ENCODE results near the gene KLHL22.
"Not testable (repeated sequence)": the region's sequence is repeated elsewhere in the genome, so short reads cannot be mapped to it uniquely, and the experiment has no call there.

Gene KLHL22

DNA sequence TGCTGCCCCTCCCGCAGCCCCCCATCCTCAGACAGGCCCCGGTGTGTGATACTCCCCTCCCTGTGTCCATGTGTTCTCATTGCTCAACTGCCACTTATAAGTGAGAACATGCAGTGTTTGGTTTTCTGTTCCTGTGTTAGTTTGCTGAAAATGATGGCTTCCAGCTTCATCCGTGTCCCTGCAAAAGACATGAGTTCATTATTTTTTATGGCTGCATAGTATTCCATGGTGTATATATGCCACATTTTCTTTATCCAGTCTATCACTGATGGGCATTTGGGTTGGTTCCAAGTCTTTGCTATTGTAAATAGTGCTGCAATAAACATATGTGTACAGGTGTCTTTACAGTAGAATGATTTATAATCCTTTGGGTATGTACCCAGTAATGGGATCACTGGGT lies 80.4 kb downstream of the KLHL22 start:
- DNase-seq = not testable (repeated sequence)

DNA sequence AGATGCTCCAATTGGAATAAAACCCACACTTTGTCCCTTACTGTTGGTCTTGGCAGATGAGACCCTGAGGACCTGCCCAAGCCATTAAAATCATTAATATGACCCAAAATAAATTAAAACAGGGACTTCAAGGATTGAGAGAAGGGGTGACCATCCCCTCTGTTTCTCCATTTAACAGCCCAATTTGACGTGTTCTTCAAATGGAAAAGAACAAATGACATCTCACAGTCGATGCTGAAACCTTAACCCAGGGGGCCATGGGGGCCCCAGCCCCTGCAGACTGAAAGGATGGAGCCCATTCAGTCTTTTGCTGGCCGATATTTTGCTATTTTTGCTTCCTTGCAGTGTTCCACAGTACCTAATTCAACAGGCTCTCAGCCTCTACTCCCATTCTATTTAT lies 81.1 kb downstream of the KLHL22 start:
- no peak for DNase-seq

DNA sequence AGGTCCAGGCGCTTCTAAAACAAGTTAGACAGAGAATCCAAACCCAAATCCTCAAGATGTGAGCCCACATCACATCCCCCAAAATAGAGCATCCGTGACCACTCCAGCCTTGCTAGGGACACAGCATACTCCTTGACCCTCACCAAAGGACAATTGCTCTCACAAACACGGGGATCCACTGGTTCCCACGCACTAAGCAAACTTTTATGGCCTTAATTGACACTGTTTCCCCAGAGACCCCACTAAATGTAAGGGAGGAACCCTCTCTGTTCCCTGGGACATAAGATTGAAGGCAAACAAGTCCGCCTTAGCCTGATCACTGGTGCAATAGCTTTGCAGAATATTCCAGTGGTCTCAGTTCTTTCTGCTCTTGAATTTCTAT lies 81.5 kb downstream of the KLHL22 start:
- DNase-seq = no peak

DNA sequence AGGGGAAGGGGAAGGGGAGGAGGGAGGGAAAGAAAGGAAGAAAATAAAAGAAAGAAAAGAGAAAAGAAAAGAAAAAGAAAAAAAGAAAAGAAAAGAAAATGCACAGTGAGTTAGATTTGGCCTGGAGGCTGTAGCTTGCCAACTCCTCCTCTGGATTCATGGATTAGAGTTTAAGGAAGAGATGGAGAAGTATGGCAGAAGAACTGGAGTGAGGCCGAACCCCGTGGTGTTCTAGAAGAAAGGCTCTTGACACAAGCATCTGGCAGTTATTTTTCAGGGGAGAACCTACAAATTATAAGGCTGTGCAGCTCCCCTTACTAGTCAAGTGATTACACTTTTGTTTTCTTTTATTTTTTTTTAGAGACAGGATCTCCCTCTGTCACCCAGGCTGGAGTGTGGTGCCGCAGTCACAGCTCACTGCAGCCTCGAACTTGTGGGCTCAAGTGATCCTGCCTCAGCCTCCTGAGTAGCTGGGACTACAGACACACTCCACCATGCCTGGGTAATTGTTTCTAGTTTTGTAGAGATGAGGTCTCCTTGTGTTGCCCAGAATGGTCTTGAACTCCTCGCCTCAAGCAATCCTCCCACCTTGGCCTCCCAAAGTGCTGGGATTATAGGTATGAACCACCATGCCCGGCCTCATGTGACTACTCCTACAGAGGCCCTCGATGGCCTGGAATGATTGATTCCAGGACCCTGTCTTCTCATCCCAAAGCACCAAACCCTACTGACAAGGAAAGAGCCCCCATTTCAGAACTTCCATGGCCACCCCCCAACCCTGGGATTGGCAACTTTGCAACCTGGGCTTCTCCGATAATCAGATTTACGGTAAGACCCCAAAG lies 82.2 kb downstream of the KLHL22 start:
- DNase-seq = no peak

DNA sequence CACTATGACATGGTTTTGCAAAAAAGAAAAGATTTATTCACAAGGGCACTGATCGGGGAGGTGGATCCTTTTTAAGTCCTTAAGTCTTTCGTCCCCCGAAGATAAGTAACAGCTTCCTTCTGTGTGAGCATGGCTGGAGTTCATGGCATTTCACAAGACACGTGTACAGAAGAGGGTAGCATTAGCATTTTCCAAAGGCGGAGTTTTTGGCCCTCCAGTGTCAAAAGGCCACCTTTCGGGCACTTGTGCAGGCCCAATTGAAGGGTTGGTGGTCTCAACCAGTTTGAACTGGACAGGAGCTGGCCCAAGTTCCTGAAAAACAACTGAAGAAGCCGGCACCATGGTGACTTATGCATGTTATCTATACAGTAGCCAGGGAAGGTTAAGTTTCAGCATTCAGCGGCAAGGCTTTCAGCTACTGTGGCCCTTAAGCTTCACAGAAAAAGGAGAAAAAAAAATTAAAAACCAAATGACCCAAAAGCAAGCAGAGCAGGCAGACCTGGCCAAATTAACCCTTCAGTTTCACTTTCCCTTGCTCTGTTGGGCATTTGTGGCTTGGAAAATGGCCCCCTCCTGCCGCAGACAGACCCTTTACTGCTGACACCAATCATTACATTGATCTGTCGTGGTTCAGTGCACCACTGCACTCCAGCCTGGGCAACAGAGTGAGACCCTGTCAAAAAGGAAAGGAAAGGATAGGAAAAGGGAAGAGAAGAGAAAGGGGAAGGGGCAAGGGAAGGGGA lies 83.0 kb downstream of the KLHL22 start:
- no peak for DNase-seq

DNA sequence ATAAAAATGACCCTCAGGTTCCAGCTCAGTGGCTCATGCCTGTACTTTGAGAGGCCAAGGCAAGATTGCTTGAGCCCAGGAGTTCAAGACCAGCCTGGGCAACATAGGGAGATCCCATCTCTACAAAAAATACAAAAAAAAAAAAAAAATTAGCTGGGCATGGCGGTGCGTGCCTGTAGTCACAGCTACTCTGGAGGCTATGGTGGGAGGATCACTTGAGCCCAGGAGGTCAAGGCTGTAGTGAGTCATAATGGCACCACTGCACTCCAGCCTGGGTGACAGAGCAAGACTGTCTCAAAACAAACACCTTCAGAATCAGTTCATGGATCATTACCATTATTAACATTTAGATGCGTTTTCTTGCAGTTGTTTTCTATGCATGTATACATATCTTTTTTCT lies 86.2 kb downstream of the KLHL22 start:
- not testable (repeated sequence) for DNase-seq

DNA sequence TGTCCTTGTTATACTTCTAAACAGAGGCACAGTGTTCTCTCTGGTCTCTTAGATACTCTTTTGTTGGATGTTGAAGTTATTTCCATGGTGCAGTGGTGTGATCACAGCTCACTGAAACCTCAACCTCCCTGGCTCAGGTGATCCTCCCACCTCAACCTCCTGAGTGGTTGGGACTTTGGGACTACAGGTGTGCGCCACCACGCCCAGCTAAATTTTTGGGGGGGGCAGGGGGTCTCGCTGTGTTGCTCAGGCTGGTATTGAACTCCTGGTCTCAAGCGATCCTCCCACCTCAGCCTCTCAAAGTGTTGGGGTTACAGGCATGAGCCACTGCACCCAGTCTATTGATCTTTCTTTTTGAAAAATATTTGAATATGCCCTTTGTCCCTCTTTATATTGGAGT lies 86.7 kb downstream of the KLHL22 start:
- no peak for DNase-seq

DNA sequence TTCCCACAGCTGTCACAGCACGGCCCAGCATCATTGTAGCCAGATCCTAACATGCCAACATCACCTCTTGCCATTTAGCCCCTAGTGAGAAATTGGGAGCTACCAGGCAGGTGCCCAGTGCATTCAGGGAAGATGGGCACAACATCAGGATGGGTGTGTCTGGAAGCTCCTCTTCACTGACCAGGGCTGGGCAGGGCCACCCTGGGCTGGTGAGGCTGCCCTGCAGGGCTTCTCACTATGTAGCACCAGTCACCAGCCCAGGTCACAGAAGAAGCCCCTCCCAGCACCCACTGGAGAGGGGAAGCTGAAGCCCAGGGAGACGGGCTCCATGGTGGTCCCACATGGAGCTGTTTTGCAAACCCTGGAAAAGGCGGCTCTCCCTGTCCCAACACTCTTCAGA lies 87.8 kb downstream of the KLHL22 start:
- DNase-seq = no peak

DNA sequence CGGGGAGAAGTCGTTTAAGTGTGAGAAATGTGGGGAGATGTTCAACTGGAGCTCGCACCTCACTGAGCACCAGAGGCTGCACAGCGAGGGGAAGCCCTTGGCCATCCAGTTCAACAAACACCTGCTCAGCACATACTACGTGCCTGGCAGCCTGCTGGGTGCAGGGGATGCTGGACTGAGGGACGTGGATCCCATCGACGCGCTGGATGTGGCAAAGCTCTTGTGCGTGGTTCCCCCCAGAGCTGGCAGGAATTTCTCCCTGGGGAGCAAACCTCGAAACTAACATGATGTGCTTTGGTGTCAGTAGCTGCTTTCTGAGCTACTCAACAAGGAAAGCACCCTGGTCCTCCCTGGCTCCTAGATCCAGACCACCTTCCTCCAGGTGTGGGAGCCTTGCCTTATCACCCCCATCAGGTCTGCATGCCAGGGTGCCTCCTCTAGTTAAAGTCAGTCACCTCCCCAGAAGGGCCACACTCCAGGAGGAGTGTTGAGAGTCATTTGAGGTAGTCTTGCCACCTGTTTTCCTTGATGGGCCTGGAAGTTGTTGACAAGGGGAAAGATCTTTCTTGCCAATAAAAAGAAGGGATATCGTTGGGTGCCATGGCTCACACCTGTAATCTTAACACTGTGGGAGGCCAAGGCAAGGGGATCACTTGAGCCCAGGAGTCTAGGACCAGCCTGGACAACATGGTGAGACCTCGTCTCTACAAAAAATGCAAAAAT lies 88.7 kb downstream of the KLHL22 start:
- no peak for DNase-seq

DNA sequence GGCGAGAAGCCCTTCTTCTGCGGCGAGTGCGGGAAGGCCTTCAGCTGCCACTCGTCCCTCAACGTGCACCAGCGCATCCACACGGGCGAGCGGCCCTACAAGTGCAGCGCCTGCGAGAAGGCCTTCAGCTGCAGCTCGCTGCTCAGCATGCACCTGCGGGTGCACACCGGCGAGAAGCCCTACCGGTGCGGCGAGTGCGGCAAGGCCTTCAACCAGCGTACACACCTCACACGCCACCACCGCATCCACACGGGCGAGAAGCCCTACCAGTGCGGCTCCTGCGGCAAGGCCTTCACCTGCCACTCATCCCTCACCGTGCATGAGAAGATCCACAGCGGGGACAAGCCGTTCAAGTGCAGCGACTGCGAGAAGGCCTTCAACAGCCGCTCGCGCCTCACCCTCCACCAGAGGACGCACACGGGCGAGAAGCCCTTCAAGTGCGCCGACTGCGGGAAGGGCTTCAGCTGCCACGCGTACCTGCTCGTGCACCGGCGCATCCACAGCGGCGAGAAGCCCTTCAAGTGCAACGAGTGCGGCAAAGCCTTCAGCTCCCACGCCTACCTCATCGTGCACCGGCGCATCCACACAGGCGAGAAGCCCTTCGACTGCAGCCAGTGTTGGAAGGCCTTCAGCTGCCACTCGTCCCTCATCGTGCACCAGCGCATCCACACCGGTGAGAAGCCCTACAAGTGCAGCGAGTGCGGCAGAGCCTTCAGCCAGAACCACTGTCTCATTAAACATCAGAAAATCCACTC lies 89.5 kb downstream of the KLHL22 start:
- no peak for DNase-seq

DNA sequence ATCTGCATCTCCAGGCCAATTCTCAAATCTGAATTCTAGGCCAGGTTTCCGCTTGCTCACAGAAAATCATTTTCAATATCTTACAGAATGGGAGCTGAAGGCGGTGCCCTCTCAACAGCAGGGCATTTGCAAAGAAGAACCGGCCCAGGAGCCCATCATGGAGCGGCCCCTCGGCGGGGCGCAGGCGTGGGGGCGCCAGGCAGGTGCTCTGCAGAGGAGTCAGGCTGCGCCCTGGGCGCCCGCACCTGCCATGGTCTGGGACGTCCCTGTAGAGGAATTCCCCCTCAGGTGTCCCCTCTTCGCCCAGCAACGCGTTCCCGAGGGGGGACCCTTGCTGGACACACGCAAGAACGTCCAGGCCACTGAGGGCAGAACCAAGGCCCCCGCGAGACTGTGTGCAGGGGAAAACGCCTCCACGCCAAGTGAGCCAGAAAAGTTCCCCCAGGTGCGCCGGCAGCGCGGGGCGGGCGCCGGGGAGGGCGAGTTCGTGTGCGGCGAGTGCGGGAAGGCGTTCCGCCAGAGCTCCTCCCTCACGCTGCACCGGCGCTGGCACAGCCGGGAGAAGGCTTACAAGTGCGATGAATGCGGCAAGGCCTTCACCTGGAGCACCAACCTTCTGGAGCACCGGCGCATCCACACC lies 90.2 kb downstream of the KLHL22 start:
- no peak for DNase-seq

DNA sequence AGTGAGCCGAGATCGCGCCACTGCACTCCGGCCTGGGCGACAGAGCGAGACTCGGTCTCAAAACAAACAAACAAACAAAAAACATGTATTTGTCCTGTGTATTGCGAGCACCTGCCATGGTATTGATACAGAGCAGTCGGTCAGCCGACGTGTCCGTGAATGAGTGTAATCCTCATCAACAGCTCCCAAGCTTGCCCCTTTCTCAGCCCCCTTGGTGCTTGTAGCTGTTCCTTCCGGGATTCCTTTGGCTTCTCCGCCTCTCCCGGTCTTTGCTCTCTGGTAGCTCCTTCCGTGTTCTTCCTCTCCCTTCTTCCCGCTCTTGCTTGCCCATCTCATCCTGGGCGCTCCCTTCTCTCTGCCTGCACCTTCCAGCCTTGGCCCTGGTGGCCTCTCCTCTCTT lies 90.7 kb downstream of the KLHL22 start:
- DNase-seq = no peak

DNA sequence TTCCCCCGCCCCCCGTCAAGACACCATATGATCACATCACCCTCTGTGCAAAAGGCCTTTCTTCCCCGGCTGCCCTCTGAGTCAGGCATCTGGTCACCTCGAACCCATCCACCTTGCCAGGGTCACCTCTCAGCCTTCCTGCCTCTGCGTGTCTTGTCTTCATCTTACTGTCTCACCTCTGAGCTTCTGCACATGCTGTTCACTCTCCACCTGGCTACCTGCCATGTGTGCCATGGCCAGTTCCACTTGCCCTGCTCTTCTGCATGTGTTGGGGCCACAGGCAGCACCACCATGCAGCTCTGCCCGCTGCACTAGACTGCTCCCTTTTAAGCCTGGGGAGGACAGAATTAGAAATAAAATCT lies 91.8 kb downstream of the KLHL22 start:
- no peak for DNase-seq

DNA sequence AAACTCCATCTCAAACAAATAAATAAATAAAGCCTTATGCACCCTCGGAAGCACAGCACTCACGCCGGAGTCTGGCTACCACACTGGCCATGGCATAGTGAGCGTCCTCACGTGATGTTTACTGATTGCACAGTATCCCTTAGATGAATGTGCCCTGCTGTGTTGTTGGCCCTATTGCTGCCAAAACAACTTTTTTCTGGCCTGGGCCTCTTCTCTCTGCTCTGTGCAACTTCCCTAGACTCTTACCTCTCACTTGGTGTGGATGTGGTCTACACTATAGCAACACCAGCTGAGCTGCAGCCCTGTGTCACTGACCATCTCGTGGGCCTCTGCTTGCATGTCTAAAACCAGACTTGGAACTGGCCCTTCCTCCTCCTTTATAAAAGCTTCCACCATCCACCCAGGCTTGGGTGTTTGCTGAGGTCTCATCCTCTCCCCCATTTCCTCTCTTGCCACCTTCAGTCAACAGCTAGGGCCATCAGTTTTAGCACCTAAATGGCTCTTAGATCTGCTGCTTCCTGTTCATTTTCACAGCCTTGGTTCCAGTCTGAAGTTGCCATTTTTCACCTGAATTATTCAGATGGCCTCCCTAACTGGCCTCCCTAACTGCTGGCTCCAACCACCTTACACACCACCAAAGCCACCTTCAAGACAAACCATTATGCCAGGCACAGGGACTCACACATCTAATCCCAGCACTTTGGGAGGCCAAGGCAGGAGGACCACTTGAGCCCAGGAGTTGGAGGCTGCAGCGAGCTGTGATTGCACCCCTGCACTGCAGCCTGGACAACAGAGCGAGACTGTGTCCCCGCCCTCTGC lies 92.4 kb downstream of the KLHL22 start:
- DNase-seq = no peak

DNA sequence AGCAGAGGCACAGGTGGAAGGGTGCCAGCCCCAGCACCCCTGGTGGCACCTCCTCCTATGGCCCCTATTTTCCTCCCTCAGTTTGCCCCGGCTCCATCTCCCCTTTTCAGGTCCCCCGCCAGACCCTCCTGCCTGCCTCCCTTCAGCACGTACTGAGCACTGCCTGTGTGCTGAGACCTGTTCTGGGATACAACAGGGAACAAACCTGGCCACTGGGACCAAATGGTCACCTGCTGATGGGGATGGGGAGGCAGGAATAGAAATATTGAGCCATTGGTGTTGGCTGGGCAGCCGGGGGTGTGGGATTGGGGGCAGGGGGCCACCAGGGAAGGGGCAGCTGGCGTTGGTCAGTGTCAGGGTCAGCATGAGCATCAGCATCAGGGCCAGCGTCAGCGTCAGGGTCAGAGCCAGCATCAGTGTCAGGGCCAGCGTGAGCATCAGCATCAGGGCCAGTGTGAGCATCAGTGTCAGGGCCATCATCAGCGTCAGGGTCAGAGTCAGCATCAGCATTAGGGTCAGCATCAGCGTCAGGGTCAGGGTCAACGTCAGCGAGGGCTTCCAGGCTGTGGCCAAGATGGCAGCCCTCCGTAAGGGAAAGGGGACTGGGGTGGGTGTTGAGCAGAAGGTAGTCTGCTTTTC lies 94.1 kb downstream of the KLHL22 start:
- DNase-seq = no peak

DNA sequence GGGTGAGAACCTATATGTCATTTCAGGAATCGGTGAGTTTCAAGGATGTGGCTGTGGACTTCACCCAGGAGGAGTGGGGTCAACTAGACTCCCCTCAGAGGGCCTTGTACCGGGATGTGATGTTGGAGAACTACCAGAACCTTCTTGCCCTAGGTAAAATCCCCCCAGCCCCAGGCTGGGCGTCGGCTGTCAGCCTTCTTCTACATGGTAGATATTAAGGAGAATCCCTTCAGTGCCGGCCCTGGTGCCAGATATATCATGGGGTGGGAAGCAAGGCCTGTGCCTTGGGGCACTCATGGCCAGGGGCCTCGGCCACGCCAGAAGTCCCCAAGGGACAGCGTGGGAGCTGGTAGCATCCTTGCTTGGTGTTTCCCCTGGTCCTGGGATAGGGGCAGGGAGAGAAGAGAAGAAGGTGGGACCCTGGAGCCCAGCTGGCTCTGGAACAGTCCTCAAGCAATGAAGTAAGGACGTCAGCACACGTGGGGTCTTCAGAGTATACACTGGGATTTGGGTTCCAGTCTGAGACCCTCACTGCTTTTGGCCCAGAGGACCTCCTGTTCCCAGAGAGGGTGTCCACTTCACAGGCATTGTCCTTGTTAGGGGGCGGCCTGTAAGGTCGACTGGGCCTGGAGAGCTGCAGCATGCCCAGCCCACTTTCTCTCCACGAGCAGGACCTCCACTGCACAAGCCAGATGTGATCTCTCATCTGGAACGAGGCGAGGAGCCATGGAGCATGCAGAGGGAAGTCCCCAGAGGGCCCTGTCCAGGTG lies 94.8 kb downstream of the KLHL22 start:
- DNase-seq = no peak

DNA sequence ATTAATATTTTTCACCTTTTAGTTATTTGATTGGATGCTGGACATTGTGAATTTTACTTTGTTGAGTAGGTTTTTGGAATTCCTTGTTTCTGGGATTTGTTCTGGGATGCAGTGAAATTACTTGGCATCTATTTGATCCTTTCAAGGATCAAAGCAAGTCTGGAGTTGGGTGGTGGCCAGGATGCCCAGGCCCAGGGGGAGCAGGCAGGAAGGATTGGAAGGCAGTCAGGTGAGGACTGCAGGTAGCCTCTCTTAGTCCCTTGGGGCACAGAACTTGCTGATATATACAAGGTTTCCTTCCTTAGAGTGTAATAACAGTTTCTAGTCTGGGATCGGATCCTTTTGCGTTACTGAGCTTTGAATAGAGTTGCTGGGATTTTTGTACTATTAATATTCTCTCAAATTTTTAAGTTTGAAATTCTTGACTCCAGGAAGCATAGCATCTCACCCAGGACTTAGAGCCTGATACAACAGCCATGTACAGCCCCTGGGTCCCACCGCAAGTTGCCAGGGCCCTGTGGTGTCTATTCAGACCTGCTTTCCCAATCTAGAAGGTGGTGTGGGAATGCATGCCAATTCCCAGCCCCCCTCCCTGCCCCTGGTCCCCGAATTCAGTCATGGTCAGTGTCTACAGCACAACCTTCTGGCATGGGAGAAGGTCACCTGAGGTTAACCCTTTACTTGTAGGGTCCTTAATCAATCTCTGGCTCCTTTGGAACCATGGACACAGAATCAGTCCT lies 95.6 kb downstream of the KLHL22 start:
- DNase-seq = no peak

DNA sequence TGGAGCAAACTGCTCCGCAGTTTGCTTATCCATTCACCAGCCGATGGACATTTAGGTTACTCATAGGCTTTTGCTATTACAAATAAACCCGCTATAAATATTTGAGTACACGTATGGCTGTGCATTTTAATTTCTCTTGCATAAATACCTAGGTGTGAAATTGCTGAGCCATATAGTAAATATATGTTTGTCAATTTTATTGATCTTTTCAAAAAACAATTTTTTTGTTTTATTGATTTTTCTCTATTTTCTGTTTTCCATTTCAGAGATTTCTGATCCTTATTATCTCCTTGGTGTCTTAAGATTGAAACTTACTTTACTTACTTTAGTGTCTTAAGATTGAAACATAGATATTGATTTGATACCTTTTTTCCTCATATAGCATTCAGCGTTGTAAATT lies 97.2 kb downstream of the KLHL22 start:
- no peak for DNase-seq

DNA sequence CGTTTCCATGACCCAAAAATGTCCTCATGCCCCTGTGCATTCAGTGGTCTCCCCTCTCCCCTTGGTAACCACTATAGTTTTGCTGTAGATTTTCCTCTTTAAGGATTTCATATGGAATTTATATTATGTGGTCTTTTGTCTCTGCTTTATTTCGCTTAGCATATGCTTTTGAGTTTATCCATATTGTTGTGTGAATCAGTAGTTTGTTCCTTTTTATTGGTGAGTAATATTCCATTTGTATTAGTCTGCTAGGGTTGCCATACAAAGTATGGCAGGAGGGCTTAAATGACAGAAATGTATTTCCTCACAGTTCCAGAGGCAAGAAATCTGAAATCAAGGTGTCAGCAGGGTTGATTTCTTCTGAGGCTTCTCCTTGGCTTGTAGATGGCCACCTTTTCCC lies 98.1 kb downstream of the KLHL22 start:
- DNase-seq = no peak

DNA sequence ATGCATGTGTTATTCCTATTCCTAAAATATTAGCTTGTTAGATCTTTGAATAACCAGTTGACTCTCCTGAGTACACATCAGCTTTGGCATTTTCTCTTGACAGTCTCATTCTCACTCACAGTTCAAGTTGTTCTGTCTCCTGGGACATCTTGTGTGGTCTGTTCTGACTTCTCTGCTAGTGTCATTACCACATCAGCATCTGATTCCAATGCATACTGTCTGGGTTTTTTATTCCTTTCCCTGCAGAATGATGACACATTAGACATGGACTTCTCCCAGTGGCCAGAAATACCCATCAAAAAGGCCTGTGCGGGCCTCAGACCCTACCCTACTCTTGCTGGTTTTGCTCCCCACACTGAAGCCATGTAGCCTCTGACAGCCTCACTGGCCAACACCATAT lies 99.0 kb downstream of the KLHL22 start:
- no peak for DNase-seq

Measured in AML-193 (cell line).